PC-3 (cell line): Measurements from ENCODE around the gene STUM. TPM values are rescaled to one million over a fixed set of nuclear protein-coding genes. Genes with fewer than 3 reads are reported as not detected.
A peak's percentile ranks its signal among the peaks of the same experiment; 100 is the strongest.
"Not testable (repeated sequence)": the region's sequence is repeated elsewhere in the genome, so short reads cannot be mapped to it uniquely, and the experiment has no call there.

Source experiments
- ATAC-seq: fragments of 200-7000 bp; cut with Tn5 transposase; 2 replicates; pipeline ENCODE4 v1.9.1; 2020; ENCODE audit warnings: mild to moderate bottlenecking, moderate library complexity
- BruUV-seq: library from RNA; stranded (reverse); fragments of 400-500 nt; replicated peaks from 2 replicates; lab custom pipeline; 2021; lab: Mats Ljungman, UMichigan
- CTCF ChIA-PET: fragments of 300-600 bp; sonication (Branson Sonifier 250); formaldehyde crosslinking; loops from one replicate; lab custom pipeline; 2022; ENCODE audit warnings: antibody characterized with exemption; lab: Charles Lee
- POLR2A ChIA-PET: fragments of 300-600 bp; sonication (Branson Sonifier 250); formaldehyde crosslinking; loops from one replicate; lab custom pipeline; 2022; ENCODE audit warnings: antibody characterized with exemption; ENCODE audit not compliant: unreplicated experiment; lab: Charles Lee
- DNase-seq: peaks from one replicate; pipeline ENCODE4 v3.0.0-alpha.2; 2015
- H2AFZ ChIP-seq: fragments of 300-600 bp; sonication (generic); 2 replicates; pipeline ENCODE4 v1.6.0; 2016; ENCODE audit warnings: antibody characterized with exemption, low read length
- H3F3A ChIP-seq: fragments of 300-600 bp; sonication (generic); one replicate; pipeline ENCODE4 v1.6.0; 2017; ENCODE audit warnings: antibody characterized with exemption, low read length, control low read depth, mild to moderate bottlenecking; ENCODE audit not compliant: unreplicated experiment
- H3K27ac ChIP-seq: fragments of 300-600 bp; sonication (generic); 2 replicates; pipeline ENCODE4 v1.5.1; 2016; ENCODE audit warnings: mild to moderate bottlenecking, low read length
- H3K27me3 ChIP-seq: fragments of 300-600 bp; sonication (generic); 2 replicates; pipeline ENCODE4 v1.6.1; 2016; ENCODE audit warnings: low read length, mixed read lengths
- H3K36me3 ChIP-seq: fragments of 300-600 bp; sonication (generic); 2 replicates; pipeline ENCODE4 v1.6.1; 2016; ENCODE audit warnings: low read depth, mixed run types, low read length, mixed read lengths
- H3K4me1 ChIP-seq: fragments of 300-600 bp; sonication (generic); 2 replicates; pipeline ENCODE4 v1.5.1; 2016; ENCODE audit warnings: low read length; ENCODE audit not compliant: insufficient read depth
- H3K4me2 ChIP-seq: fragments of 300-600 bp; sonication (generic); 2 replicates; pipeline ENCODE4 v1.6.0; 2016; ENCODE audit warnings: low read length
- H3K4me3 ChIP-seq: fragments of 300-600 bp; sonication (generic); 2 replicates; pipeline ENCODE4 v1.5.1; 2016; ENCODE audit warnings: mild to moderate bottlenecking, low read length, mixed read lengths
- H3K79me2 ChIP-seq: fragments of 300-600 bp; sonication (generic); 2 replicates; pipeline ENCODE4 v1.6.1; 2017; ENCODE audit warnings: low read length, mixed read lengths
- H3K9ac ChIP-seq: fragments of 300-600 bp; sonication (generic); 2 replicates; pipeline ENCODE4 v1.6.0; 2016; ENCODE audit warnings: mild to moderate bottlenecking, low read length
- H3K9me2 ChIP-seq: fragments of 300-600 bp; sonication (generic); replicated peaks from 2 replicates; pipeline ENCODE4 v1.6.1; 2016; ENCODE audit warnings: mixed run types, low read length, mixed read lengths
- H3K9me3 ChIP-seq: fragments of 300-600 bp; sonication (generic); 2 replicates; pipeline ENCODE4 v1.6.1; 2016; ENCODE audit warnings: low read length, mixed read lengths
- H4K20me1 ChIP-seq: fragments of 300-600 bp; sonication (generic); 2 replicates; pipeline ENCODE4 v1.6.1; 2016; ENCODE audit warnings: low read length, mixed read lengths
- EZH2 ChIP-seq: fragments of 300-600 bp; sonication (generic); IDR thresholded peaks from one replicate; pipeline ENCODE4 v1.6.1; 2017; ENCODE audit warnings: antibody characterized with exemption, mild to moderate bottlenecking, low read length; ENCODE audit not compliant: unreplicated experiment
- EZH2phosphoT487 ChIP-seq: fragments of 300-600 bp; sonication (generic); IDR thresholded peaks from 2 replicates; pipeline ENCODE4 v1.6.1; 2018; ENCODE audit warnings: mild to moderate bottlenecking, antibody characterized with exemption, low read length, borderline replicate concordance
- intact Hi-C: fragments of 100-400 bp; cut with micrococcal nuclease; formaldehyde crosslinking; loops from 2 replicates; pipeline ENCODE4 v1.9.0; 2023
- total RNA-seq: library from RNA; depleted of rRNA; stranded (reverse); fragments of >200 nt; gene quantifications from 2 replicates; pipeline ENCODE4 v1.2.3, GENCODE V29; 2014
- TF ChIP-seq, protein P1 (sequence below): fragments of 300-600 bp; sonication (generic); conservative IDR thresholded peaks from 2 replicates; pipeline ENCODE4 v1.5.1; 2017; ENCODE audit warnings: antibody characterized with exemption, low read depth, mild to moderate bottlenecking, low read length

STUM gene
- total RNA-seq, 1 experiment from 2014 or later, result 0.58 TPM

DNA sequence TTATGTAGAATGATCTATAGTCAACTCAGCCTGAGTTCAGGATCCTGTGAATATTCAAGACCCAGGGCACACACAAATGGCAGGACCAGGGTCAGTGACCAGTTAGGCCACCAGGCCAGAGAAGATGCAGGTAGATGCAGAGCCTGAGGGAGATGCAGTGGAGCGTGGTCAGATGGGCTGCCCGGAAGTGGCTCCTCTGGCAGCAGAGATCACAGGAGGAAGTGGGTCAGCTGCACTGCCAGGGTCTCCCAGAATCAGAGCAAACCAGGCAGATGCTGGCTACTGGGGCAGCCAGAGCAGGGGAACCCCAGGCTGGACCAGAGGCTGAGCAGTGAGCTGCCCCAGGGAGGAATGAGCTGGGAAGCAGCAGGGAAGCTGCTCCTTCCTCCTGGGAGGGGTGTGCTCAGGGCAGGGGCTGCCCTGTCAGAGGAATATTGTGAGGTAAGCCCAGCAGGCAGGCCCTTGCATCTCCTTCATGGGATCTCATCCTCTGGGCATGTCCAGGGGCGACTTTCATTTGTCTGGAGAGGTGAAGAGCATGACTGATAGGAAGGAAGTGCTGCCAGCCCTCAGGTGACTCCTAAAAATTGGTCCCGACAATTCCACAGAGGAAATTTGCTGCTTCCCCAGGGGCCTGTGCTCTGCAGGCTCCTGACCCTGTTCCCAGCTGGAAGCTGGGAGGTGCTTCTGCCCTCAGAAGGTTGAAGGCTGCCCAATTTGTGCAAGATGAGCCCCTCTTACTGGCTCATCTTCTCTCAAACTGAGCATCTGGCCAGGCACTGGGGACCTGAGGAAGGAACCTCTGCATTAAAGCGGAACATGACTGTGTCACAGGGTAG, 49.3 kb downstream of the STUM start:
- TF ChIP-seq, protein P1, sequence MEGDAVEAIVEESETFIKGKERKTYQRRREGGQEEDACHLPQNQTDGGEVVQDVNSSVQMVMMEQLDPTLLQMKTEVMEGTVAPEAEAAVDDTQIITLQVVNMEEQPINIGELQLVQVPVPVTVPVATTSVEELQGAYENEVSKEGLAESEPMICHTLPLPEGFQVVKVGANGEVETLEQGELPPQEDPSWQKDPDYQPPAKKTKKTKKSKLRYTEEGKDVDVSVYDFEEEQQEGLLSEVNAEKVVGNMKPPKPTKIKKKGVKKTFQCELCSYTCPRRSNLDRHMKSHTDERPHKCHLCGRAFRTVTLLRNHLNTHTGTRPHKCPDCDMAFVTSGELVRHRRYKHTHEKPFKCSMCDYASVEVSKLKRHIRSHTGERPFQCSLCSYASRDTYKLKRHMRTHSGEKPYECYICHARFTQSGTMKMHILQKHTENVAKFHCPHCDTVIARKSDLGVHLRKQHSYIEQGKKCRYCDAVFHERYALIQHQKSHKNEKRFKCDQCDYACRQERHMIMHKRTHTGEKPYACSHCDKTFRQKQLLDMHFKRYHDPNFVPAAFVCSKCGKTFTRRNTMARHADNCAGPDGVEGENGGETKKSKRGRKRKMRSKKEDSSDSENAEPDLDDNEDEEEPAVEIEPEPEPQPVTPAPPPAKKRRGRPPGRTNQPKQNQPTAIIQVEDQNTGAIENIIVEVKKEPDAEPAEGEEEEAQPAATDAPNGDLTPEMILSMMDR, result no peak
- TF ChIP-seq EZH2phosphoT487 (no peak), EZH2 (no peak)
- ATAC-seq, result no peak
- H3K36me3 ChIP-seq, result no peaks in the 10 kb centered on the region
- intact Hi-C loops, result no loop called here
- H2AFZ ChIP-seq, result no peak overlapping the region
- no peaks in the 10 kb centered on the region for H3K9me2 ChIP-seq
- H3K4me2 ChIP-seq, result no peak overlapping the region
- no TSS peak for BruUV-seq
- no peaks in the 10 kb centered on the region for H3K79me2 ChIP-seq
- no peak for DNase-seq
- peaks cover 45% of the 10 kb centered on the region for H3K27me3 ChIP-seq
- ChIA-PET CTCF (no interaction called here), POLR2A (no interaction called here)
- no peak overlapping the region for H3K9ac ChIP-seq
- H3K27ac ChIP-seq, result no peak overlapping the region
- H3F3A ChIP-seq, result no peaks in the 10 kb centered on the region
- no peak overlapping the region for H3K4me3 ChIP-seq
- no peaks in the 10 kb centered on the region for H4K20me1 ChIP-seq
- no peaks in the 10 kb centered on the region for H3K9me3 ChIP-seq
- no peaks in the 10 kb centered on the region for H3K4me1 ChIP-seq

DNA sequence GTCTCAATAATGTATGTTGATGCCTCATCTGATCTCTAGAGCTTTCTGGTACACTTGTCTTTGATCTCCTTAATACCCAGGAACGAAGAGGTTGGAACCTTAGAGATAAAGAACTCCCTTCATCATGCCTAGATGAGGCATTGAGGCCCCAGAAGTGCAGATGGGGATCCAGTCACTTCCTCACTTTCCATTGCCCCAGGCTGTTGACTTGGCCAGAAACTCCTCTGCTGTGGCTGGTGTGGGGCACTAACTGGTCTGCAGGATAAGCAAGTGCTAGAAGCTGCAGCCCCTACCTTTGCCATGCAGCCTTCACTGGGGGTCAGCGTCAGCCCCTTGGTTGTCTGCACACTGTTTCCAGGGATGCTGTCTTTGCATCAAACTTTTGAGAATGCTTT, 49.9 kb downstream of the STUM start:
- peak; percentile 34 for DNase-seq
- CTCF ChIA-PET, result no interaction called here
- H3K9ac ChIP-seq, result no peak overlapping the region

DNA sequence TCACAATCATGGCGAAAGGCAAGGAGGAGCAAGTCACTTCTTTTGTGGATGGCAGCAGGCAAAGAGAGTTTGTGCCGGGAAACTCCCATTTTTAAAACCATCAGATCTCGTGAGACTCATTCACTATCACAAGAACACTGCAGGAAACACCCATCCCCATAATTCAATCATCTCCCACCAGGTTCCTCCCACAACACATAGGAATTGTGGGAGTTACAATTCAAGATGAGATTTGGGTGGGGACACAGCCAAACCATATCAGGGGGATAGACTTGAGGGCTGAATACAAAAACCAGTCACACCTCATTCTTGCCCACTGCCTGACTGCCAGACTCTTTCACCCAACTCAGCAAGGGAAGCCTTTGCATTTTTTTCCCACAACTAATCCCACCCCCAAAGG, 50.4 kb downstream of the STUM start:
- H3K27me3 ChIP-seq, result peaks cover 37% of the 10 kb centered on the region
- intact Hi-C loops, DNase-seq, ATAC-seq, H3K79me2 ChIP-seq, H3K4me2 ChIP-seq, H2AFZ ChIP-seq, H4K20me1 ChIP-seq, H3K9me2 ChIP-seq, CTCF ChIA-PET, H3K4me1 ChIP-seq, H3K9me3 ChIP-seq, H3K4me3 ChIP-seq, H3K36me3 ChIP-seq, POLR2A ChIA-PET, BruUV-seq, H3F3A ChIP-seq, H3K27ac ChIP-seq, H3K9ac ChIP-seq: not testable (repeated sequence)

More for the DNA sequence above, 49.9 kb downstream of the STUM start:
- H3K4me2 ChIP-seq, result no peak overlapping the region
- no peaks in the 10 kb centered on the region for H3K4me1 ChIP-seq
- no peak overlapping the region for H3K27ac ChIP-seq
- no peaks in the 10 kb centered on the region for H3F3A ChIP-seq
- H2AFZ ChIP-seq, result no peak overlapping the region
- no TSS peak for BruUV-seq
- no peak for ATAC-seq
- intact Hi-C loops, result no loop called here
- TF ChIP-seq EZH2phosphoT487 (no peak), EZH2 (no peak)
- TF ChIP-seq, protein P1, result no peak
- no peaks in the 10 kb centered on the region for H3K9me2 ChIP-seq
- H3K36me3 ChIP-seq, result no peaks in the 10 kb centered on the region
- no peaks in the 10 kb centered on the region for H3K9me3 ChIP-seq
- peaks cover 41% of the 10 kb centered on the region for H3K27me3 ChIP-seq
- no peaks in the 10 kb centered on the region for H3K79me2 ChIP-seq
- POLR2A ChIA-PET, result no interaction called here
- no peaks in the 10 kb centered on the region for H4K20me1 ChIP-seq
- H3K4me3 ChIP-seq, result no peak overlapping the region
